CD4-positive, alpha-beta T cell treated with Interleukin-17A for 4 hours (primary cell): ENCODE measurements around the gene ZNF438.
"Not testable (repeated sequence)": the region's sequence is repeated elsewhere in the genome, so short reads cannot be mapped to it uniquely, and the experiment has no call there.

Source experiments
- DNase-seq: peaks from one replicate; pipeline ENCODE4 v3.0.0-alpha.2; 2020; ENCODE audit warnings: mixed read lengths

Gene ZNF438

GRCh38 chr10:31031558-31032257, at the start of gene ZNF438:
Gene ZNF438 (minus strand): TSS chr10:31031865. CDS start chr10:30877034, 154,831 bp downstream.
- peak; percentile 95 for DNase-seq

- DNase-seq, result no peak
Measured at GRCh38 chr10:31076610-31076988, 44.9 kb upstream of the ZNF438 start.

DNA sequence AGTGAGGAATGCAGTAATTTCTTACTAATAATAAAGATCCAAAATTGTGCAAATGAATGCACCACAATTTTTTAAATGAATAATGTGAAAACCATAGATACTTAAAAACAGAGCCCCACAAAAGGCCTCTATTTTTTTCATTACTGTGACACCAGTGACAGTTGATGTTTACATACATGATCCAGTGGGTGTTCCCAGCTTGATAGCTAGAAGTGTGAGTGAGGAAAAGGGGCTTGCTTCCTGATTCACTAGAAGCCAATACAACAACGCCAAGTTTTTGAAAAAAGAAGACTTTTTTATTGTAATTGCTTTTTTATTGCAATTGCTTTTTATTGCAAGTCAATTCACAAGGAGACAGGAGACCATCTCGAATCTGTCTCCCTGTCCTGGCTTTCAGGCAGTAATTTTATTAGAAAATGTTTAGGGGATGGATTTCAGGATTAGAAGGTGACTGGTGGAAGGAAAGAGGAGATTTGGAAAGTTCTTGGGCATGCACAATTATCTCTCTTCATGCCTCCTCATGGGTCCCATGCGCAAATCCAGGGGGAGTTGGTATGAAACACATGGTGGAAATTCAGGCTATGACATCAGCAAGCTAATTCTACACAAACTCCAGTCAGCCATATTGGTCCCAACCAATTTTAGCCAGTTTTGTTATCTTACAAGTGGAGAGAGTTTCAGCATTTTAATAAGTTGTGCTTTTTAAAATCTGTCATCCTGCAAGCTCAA, 44.4 kb upstream of the ZNF438 start:
- DNase-seq, result no peak

- DNase-seq, result no peak
Measured at GRCh38 chr10:31075434-31075833, 43.8 kb upstream of the ZNF438 start.

- no peak for DNase-seq
Measured at GRCh38 chr10:31074722-31075086, 43.0 kb upstream of the ZNF438 start.

DNA sequence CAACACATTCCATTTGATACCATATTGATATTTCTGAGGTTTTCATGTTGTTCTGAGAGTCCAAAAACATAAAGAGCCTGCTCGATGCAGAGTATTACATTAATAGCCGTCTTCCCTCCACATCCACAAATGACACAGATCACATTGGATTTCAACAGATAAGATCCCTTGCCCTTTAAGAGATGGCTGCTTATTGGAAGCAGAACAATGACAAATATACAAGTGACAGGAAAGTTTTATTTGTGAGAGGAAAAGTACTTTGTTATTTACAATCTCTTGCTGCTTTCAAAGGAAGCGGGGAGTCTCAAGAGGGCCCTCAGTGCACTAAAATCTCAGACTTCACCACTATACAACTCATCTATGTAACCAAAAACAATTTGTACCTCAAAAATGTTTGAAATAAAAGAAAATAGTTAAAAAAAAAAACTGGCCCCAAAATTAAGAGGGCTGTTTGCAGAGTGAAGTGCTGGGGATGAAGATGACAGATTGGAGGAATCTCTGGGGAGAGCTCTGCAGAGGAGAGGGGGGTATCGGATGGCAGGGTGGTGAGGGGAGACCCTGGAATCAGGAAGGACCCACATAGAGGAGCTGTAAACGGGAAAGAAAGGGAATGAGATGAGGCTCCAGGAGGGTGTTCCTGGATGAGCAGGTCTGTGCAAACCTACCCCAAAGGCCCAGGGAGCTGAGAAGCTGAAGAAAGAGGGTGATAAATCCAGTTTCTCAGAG, 42.5 kb upstream of the ZNF438 start:
- no peak for DNase-seq

GRCh38 chr10:31073211-31073610, 41.5 kb upstream of the ZNF438 start:
- no peak for DNase-seq

GRCh38 chr10:31072451-31072850, 40.8 kb upstream of the ZNF438 start:
- DNase-seq, result no peak

DNA sequence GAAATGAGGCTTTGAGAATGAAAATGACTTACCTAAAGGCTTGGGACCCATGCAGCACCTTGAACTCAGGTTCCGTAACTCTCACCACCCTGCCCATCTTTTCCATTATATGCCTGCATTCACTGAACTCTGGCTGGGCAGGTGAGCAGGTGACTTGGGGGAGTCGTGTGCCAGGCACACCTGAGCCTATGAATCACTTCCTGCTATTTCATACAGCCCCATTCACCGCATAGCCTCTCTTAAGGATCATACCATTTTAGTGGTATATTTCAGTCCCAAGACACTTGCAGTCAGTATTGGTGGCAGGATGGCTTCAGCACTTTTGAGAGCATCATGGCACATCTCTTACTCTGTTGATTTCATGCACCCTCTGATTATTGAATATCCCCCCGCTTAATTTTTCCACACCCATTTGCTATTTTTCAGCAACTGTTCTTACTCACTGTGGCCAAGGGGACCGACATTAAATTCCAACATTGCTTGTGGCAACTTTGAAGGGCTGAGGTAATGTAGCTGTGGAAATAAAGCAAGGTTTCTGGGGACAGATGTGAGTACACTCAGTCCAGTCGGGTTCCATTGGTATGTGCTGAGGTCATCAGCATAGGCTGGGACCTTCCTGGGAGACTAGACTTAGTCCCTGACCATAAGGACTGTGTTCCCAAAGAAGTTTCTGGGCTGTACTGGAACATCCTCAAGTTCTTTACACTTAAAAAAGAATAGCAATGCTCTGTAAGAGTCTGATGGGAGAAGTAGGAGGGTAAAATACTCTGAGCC, 39.8 kb upstream of the ZNF438 start:
- no peak for DNase-seq

DNA sequence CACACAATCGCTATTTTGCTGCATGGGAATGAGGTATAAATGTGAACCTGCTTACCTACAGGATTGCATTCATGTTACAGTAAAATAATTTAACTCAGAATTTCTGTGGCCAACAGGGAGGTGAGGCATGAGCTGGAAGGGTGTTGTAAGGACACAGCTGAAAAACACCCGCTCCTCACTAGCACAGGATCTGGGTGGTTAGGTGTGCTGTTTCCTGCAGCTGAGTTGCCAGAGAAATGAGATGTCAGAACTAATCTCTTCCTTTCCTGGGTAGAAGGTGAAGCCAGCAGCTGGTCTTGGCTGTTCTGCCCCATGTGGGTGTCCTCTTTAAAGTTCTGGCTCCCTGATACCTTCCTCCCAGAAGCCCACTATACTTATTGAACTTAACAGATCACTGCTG, 39.0 kb upstream of the ZNF438 start:
- no peak for DNase-seq

- DNase-seq, result no peak
Measured at GRCh38 chr10:31070025-31070424, 38.4 kb upstream of the ZNF438 start.

DNA sequence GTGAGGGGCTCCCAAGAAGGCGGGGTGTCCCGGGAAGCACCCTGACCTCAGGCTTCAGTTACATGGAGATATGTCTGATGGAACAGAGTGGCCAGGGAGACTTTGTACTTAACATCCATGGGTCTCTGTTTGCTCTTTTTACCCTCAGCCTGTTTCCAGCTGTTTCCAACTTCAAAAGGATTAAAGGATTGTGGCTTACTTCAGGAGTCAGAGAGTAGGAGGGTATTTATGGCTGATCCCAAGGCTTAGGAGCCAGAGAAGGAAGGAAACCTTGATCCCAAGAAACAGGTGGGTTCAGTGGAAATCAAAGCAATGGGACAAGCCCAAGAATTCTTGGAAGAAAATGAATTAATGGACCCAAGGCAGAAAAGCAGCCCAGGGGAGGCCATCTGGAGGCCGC, 37.7 kb upstream of the ZNF438 start:
- DNase-seq, result no peak

DNA sequence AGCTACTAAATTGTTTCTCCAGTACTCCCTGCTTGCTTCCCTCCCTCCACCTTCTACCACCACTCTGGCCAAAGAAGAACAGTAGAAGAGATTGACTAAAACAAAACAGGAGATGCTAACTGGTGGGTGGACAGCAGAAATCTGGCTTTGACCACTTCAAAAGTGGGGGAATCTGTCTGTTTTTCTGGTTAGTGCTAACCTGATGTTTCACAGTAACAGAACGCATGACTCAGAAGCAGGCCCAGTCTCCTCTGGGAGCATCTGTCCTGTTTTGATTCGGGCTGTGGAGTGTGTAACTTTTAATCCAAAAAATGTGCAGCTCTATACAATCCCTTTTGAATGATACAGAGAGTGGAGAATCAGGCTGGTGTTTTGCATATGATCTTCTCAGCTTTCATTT, 32.7 kb upstream of the ZNF438 start:
- no peak for DNase-seq

GRCh38 chr10:31063841-31064240, 32.2 kb upstream of the ZNF438 start:
- no peak for DNase-seq

- DNase-seq, result no peak
Measured at GRCh38 chr10:31062856-31063255, 31.2 kb upstream of the ZNF438 start.

DNA sequence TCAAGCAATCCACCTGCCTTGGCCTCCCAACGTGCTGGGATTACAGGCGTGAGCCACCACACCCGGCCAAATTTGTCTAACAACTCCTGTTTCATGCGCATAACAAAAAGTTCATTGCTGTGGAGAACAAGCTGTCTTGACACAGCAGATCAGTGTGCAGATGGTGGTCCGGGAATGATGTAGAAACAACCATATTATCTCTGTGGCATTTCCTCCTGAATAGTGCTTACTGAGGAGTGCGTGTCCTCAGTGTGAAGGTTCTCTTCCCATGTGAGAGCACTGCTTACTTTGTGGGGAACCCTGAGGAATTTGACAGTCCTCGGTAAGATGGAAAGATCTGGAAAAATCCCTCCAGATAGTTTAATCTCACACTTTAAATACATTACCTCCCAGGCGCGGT, 30.3 kb upstream of the ZNF438 start:
- no peak for DNase-seq

- DNase-seq, result no peak
Measured at GRCh38 chr10:31058795-31059703, 27.4 kb upstream of the ZNF438 start.

DNA sequence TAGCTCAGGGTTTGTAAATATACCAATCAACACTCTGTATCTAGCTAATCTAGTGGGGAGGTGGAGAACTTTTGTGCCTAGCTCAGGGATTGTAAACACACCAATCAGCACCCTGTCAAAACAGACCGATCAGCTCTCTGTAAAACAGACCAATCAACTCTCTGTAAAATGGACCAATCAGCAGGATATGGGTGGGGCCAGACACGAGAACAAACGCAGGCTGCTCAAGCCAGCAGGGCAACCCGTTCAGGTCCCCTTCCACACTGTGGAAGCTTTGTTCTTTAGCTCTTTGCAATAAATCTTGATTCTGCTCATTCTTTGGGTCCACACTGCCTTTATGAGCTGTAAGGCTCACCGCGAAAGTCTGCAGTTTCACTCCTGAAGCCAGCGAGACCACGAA, 25.0 kb upstream of the ZNF438 start:
- DNase-seq, result not testable (repeated sequence)

DNA sequence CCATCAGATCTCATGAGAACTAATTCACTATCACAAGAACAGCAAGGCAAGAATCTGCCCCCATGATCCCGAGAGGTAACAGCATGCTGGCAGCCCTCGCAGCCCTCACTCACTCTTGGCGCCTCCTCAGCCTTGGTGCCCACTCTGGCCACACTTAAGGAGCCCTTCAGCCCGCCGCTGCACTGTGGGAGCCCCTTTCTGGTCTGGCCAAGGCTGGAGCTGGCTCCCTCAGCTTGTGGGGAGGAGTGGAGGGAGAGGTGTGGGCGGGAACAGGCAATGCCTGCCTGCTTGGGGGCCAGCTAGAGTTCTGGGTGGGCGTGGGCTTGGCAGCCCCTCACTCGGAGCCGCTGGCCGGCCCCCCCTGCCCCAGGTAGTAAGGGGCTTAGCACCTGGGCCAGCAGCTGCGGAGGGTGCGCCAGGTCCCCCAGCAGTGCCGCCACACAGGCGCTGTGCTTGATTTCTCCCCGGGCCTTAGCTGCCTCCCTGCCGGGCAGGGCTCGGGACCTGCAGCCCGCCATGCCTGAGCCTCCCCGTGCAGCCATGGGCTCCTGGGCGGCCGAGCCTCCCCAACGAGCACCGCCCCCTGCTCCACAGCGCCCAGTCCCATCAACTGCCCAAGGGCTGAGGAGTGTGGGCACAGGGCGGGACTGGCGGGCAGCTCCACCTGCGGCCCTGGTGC, 24.0 kb upstream of the ZNF438 start:
- no peak for DNase-seq

GRCh38 chr10:31051703-31052102, 20.0 kb upstream of the ZNF438 start:
- no peak for DNase-seq

- DNase-seq, result no peak
Measured at GRCh38 chr10:31042670-31043069, 11.0 kb upstream of the ZNF438 start.

DNA sequence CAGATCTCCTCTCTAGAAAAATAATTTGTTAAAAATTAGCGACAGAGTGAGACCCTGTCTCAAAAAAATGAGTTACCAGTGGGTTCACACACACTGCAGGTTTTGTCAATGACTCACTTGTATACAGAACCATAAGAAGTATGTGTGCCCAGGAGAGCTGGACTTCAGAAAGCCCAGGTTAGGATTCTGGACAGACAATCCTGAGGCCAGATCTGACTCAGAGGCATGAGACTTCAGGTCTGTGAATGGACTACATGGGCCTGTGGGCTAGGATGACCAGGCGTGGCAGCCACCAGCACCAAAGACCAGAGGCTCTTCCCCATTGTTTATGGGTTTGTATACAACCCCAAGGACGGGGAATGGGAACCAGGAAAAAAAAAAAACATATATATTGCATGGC, 9.3 kb upstream of the ZNF438 start:
- no peak for DNase-seq
